HS-5 (cell line): ENCODE results near the gene GATA2.

Experiments
- DNase-seq: peaks from one replicate; pipeline ENCODE4 v3.0.0-alpha.2; 2012; ENCODE audit warnings: low read depth

GATA2 gene

DNA sequence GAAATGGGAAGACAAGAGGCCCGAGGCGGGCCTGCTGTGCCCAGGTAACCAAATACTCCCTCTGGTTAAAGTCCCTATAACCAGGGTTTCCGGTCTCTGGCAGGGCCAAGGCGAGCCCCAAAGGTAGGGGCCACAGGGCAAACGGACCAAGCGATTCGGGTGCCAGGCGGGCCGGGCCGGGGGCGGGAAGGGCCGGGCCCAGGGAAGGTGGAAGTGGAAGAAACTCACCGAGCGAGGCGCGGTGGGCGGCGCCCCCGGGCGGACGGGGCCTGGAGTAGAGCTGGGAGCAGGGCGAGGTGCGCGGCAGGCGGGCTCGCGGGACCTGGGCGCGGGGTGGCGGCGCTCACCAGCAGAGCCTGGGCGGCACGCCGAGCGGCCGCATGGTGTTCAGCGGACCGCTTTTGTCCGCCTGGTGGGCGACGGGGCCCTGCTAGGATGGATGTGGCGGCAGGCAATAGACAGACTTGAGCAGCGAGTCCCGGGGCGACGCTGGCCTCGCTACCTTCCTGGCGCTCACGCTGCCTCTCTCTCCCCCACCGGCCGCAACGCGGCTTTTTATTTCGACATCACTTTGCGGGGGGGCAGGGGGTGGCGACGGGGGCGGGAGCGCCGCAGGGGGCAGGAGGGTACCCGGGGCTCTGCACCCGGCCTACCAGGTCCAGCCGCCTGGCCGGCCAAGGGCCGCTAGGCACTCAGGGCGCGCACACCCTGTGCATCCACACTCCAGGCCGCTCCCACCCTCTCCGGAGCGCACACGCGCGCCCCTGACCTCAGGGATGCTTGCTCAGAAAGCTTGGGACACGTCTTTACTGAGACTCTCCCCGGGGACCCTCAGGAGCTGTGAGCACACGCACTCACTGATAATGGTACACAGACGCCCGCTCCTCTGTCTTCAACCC is at the start of gene GATA2:
GATA2 (minus strand) TSS at position 531 of the 899 bp plus-strand sequence. CDS start 6,170 bp downstream, outside the sequence.
- DNase-seq, result no peak

DNA sequence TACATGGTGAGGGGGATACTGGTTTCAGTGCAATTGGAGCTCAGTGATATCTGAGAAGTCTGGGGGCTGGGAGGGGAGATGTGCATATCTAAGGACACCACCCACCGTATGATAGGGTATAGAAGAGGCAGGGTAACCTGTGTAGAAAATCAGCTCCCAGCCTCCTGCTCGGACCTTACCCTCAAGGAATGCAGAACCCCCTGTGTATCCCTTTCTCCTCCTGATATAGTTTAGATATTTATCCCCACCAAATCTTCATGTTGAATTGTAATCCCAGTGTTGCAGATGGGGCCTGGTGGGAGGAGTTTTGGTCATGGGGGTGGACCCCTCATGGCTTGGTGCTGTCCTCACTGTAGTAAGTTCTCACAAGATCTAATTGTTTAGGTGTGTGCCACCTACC is 48.2 kb upstream of the GATA2 start:
- no peak for DNase-seq

DNA sequence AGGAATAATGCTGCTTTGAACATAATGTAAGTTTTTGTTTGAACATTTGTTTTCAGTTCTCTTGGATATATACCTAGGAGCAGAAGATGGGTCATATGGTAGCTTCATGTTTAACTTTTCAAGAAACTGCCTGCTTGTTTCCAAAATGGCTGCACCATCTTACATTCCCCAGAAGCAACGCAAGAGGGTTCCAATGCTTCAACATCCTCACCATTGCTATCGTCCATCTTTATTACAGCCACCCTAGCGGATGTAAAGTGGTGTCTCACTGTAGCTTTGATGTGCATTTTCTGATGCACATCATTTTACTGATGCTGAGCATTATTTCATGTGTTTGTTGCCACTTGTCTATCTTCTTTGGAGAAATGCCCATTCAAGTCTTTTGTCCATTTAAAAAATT is 46.4 kb upstream of the GATA2 start:
- no peak for DNase-seq

DNA sequence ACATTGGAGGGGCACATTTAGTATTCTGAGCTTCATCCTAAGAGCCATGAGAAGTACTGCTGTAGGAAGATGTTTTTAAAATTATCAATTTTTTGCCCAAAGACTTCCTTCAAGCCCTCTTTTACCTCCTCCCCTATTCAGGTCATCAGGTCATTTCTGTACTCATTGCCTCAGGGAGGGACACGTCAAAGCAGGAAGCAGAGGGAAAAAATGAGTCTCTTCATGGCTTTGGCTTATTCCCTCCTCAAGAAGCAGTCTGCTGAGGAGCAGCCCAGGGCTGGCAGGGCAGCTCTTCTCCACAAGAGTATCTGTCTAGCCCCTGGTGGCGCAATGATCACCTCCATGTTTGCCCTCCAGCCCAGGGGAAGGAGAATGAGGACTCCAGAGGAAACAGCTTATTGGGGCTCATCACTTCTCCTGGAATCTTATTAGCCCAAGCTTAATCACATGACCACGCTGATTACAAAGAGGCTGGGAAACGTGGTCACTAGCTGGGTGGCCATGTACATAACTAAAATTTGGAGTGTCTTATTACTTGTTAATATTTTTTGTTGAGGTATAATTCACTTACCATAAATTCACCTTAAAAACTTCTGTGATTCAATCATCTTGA is 44.2 kb upstream of the GATA2 start:
- no peak for DNase-seq

DNA sequence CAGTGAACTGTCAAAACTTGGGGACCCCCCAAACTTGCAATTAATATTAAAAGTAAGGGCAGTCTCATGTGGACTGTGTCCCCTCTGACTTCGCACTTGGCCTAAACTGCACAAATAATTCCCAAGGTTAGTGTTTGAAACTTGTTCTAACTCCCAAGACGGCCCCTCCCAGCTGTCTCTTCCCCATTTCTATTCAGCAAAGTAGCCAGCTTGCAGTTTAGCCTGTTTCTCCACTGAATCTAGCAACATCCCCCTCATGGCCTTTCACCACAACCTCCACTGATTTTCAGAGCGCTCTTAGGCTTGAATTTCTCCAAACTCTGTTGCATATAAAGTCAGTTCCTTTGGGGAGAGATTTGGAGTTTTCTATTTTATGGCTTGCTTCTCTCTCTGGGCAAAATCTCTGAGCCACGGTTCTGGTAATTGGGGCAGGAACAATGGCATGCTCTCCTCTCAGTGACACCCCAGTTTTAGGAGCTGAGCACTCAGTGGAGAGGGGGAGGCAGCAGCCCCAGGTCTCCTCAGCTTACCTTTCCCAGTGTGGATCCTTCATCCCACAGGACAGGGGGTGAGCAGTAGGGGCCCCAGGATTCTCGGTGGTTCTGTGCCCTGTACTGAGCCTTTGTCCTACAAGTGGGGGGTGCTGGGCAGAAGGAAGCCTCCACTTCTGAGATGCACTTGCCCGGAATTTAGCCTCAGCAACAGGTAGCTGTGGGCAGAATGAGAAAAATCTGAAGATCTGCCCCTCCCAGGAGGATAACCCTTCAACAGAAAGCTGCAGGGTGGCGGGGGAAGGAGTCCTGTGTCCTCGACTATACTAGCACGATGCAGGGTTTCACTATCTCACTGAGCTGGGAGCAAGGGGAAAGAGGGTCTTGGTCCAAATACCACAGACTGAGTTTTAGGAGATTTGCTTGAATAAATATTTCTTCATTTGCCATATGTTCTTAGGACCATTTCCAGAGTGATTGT is 39.3 kb upstream of the GATA2 start:
- DNase-seq, result no peak

DNA sequence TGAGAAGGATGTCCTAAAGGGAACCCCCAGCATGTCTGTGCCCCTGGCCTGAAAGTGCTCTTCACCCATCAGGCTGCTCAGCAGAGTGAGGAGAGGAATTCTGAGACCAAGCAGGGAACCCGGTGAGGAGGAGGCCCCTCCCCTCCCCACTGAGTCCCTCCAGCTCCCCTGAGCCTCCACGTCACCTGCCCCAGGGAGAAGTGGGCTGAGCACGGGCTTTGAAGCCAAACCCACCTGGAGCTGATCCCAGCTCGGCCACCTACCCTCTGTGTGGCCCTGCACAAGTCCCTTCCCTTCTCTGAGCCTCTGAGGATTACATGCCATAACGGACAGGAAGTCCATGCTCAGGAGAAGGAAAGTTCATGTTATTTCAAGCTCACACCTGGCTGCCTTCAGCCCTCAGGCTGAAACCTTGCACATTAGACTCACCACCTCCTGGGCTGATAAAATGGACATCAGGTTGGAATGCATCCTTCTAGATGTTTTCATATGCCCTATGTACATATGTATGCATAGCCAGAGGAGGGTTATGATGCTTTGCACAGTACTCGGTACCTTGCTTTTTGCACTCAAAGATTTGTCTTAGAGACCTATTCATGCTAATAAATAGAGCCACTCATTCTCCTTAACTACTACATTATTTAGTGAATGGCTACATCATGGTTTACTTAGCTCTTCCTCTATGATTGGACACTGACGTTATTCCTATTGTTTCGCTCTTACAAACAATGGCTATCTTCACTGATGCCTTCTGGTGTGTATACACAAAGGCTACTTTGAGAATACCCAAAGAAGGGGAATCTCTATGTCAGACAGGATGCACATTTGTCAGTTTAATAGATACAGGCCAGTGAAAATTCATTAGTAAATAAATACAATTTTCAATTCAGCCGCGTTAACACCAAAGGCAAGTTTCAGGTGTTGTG is 31.6 kb upstream of the GATA2 start:
- no peak for DNase-seq

DNA sequence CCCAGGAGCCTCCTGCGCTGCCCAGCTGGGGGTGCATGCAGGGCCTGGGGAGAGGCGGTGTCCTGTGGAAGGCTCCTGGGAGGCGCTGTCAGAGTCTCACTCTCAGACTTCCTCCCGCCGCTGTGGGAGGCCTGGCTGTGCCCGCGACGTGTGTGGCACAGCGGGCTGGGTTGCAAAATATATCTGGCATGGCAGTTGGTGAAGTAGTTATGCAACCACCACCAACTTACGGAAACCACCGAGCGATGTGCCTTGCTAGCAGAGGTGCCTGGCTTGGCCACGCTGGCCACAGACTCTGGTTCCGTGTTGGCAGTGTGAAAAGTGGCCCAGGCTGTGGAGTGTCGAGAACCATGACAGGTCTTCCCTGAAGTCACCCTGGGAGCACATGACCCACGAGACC is 30.6 kb upstream of the GATA2 start:
- DNase-seq, result no peak

DNA sequence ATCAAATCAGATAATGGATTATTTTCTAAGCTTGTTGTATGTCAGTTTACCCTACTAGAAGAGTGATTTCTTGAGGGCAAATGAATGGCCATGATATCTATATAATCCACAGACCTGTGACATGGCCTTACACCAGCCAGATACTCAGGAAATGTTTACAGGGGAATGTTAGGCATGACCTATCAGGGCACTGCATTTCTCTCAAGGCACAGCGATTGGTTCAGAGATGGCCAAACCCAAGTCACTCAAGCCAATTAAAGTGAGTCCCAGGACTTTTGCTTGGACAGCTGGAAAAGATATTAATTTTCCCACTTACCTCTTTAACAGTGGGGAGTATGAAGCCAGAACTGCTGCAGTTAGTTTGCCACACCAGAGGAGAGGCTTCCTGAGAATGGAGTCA is 28.7 kb upstream of the GATA2 start:
- DNase-seq, result no peak

DNA sequence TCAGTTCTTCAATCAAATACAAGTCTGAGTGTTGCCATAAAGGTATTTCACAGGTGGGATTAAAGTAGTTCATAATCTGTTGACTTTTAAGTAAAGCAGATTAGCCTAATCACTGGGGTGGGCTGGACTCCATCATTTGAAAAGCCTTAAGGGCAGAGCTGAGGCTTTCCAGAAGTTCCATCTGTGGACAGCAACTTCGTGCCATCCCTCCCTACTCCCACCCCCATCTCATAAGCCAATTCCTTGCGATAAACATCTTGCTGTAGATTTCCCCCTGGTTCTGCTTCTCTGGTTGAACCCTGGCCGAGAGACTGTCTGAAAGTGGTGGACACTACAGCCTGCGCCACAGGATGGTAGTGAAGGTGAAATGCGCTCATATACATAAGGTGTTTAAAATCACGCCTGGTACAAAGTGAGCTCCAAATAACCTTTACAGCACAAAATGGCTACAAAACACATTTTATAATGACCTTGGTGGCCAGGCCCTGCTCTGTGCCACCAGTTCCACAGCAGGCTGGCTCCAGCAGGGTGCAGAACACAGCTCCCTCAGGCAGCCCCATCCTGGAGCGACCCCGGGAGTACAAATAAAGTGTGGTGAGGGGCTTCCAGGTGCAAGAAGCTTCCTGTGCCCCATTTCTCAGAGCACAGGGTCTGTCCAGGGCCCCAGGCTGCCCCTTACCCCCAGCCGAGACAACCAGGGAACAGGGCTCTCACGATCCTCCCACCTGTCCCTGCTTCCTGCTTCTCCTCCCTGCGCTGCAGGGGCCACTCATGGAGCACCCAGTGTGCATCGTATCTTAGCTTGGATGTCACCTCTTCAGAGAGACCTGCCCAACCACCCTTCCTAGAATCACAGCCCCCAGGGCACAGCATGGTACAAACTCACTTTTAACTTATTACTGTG is 25.8 kb upstream of the GATA2 start:
- DNase-seq, result no peak

DNA sequence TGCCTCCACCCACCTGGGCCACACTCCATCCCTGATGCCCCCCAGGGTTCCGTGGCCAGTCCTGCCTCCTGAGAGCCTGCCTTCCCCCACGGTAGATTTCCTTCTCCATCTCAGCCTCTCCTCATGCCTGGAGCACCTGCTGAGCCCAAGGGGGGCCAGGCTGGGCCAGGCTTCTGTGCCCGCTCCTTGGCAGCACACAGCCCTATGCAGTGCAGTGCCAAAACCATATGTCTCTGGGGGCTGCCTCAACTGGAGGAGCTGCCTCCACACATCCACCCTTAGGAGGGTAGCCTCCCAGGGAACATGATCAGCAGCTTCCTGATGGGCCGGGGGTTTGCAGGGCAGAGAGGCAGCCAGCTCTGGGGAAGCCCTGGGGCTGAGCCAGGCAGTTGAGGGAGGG is 24.6 kb upstream of the GATA2 start:
- DNase-seq, result no peak

DNA sequence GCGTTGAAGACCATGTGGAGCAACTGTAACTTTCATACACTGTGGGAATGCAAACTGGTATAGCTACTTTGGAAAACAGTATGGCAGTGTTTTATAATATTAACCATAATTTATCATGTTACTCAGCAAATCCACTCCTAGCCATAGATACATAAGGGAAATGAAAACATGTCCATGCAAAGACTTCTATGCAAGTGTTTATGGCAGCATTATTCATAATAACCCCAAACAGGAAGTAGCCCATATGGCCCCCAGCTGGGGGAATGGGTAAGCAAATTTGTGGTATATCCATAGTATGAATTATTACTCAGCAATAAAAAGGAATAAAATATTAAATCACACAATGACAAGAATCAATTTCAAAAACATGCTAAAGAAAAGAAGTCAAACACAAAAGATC is 23.0 kb upstream of the GATA2 start:
- no peak for DNase-seq

DNA sequence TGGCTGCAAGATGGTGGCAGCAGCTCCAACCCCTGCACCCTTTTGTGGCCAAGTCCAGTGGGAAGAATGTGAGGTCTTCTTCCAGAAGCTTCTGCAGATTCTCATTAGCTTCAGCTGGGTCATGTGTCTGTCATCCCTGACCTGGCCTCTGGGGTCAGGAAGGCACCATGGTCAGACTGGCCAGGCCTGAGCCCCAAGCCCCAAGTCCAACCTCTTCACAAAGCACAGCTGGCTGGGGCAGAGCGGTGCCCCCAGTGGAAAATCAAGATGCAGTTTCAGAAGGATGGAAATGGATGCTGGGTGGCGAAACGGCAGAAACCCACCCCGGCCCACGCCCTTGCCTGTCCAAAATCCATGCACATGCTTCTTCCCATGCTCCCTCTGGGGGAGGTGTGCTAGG is 15.9 kb upstream of the GATA2 start:
- DNase-seq, result no peak

DNA sequence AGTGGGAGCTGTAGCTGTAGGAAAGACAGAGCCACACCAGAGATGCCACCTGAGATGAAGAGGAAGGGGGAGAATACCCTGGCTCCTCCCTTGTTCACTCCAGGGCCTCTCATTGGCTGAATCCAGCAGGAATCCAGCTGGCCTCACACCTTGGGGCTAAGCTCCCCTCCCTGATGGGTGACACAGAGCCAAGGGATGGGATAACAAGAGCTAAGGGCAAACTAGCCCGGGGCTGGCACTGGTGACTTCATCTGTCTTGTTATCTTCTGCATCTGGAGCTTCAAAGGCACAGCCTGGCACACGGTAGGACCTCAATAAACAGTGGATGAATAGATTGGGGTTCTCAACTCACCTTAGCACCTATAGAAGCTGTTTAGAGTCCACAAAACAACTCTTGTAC is 13.8 kb upstream of the GATA2 start:
- DNase-seq, result no peak

DNA sequence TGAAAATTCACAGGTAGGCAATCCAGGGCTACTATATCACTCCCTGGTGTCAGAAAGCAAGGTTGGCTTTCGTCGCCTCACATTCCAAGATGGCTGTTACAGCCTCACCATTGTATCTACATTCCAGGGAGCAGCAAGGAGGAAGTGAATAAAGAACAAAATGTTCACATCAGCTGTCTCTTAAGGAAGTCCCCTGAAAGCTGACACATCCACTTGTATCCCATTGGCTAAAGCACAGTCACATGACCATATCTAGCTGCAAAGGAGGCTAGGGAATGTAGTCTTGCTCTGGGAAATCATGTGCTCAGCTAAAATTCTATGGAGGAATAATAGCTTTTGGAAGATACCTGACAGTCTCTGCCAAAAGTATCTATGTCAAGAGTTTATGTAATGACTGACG is 12.8 kb upstream of the GATA2 start:
- DNase-seq, result no peak

DNA sequence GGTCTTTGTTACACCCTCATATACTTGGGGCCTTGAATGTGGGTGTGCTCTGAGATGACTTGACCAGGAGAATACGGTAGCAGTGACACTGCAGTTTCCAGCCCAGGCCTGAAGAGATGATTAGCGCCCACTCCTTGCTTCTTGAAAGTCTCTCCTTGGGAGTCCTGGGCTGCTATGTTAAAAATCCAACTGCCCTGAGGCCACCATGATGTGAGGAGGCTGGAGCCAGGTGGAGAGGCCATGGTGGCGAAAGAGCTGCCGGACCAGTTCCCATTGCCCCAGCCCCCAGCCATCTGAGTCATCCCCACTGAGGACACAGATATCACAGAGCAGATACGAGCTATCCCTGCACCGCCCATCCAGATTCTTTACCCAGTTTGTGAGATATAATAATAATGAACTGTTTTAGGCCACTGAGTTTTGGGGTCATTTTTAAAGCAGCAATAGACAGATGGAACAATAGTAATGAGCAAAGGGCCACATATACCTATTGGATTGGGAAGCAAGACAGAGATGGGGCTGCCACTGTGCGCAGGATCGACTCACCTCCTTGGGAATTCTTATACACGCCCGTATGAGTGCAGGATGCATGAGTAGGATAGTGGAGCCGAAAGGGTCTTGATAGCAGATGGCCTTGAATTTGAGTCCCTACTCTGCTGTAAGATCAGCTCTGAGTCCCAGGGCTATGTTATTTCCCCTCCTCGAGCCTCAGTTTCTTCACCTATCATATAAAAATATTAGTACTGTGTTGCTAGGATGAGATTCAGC is 12.1 kb upstream of the GATA2 start:
- DNase-seq, result no peak

DNA sequence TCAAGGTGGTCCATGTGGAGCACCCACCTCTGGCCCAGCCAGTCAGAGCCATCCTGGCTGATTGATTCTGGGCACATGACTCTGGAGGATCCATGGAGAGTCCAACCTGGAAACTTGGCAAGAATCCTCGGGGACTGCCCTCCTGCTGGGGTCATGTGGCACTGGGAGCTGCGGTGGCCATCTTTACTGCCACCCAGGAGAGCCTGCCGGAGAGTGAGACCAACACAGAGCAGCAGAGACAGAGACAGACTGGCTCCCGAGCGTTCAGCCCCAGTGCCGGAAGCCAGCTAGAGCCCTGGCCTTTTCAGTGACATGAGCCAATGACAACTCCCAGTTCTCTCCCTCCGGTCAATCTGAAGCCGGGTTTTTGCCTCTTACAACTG is 11.5 kb upstream of the GATA2 start:
- DNase-seq, result no peak

DNA sequence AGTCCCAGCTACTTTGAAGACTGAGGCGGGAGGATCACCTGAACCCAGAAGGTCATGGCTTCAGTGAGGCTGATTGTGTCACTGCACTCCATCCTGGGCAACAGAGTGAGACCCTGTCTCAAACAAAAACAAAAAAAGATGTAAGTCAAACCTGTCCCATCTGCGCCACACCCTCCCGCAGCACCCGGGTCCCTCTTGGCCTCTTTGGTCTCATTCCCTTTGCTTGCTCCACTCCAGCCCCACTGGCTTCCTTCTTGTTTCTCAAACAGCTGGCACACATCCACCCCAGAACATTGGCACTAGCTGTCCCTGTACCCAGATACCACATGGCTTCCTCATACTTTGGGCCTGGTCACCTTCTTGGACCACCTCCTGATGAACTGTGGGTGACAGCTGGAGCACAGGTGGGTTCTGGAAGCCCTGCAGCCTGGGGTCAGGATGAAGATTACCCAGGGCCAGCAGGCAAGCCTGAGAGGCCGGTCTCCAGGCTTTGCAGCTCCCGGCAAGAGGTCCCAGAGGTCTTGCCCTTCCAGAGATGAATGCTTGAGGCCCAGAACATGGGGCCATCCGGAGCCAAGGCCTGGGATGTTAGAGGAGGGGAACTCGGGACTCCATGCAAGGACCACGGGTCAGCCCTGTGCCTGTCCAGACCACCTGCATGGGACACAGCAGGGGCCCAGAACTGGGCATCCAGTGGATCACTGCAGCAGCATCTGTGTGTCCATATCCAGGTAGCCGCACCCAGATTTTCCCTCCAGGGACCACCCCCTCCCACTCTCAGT is 10.9 kb upstream of the GATA2 start:
- DNase-seq, result no peak

DNA sequence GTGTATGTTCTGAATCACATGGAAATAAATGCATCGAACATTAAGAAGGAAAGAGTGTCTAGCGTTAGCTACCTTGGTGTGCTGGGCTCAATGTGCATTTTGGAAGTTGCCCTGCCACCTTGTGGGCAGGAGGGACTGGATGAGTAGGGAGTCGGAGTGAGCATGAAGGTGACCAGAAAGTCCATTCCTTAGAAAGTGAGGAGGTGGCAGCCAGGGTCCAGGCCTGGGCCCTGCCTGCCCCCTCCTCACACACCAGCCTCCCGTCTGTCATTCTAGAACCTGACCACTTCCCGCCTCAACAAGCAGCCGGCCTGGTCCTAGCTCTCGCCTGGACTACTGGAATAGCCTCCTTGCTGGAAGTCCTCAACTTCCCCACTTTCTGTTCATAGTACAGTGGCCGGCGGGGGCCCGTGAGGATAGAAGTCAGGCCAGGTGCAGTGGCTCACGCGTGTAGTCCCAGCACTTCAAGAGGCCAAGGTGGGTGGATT is 10.2 kb upstream of the GATA2 start:
- no peak for DNase-seq

DNA sequence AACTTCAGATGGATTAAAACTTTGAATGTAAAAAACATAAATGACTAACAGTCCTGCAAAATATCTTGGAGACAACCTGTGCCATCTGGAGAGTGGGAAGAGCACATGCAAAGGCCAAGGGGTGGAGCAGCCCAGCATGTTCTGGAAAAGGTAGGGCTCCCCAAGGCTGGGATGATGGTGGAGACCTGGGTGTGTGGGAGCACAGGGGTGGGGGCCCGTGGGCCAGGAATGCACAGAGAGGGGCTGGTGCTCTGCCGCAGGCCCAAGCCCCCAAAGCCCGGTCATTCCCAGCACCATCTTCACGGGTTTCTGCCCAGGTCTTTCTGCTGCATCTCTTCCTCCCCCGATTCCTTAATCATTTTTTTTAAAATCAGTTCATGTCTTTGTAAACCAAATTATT is 9.7 kb upstream of the GATA2 start:
- no peak for DNase-seq
